ENCODE results near the gene GPD1L. TPM values are rescaled to one million over a fixed set of nuclear protein-coding genes. Genes with fewer than 3 reads are reported as not detected.
"Not testable (repeated sequence)": the region's sequence is repeated elsewhere in the genome, so short reads cannot be mapped to it uniquely, and the experiment has no call there.

GPD1L gene
- total RNA-seq, 1 donor from 2014 or later: 21.3 TPM

DNA sequence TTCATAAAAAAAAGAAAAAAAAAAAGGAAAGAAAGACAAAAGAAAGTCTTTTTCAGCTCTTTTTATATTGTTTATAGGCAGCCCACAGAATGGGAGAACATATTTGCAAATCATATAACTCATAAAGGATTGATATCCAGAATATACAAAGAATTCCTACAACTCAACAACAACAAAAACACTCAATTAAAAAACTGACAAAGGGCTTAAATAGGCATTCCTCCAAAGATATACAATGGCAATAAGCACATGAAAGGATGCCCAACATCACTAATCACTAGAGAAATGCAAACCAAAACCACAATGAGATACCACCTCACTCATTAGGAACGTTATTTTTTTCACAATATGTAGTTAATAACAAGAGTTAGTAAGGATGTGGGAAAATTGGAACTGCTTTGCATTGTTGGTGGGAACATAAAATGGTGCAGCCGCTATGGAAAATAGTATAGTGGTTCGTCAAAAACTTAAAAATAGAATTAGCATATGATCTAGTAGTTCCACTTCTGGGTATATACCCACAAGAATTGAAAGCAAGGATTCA lies 77.8 kb downstream of the GPD1L start:
- Histone ChIP-seq H3K36me3 (ENCODE audit: control insufficient read depth, insufficient read depth, low read length) (no peaks in the 10 kb centered on the region), H3K27me3 (ENCODE audit: control insufficient read depth, insufficient read depth, low read length) (no peaks in the 10 kb centered on the region), H3K4me3 (ENCODE audit: low read depth, low read length) (no peak overlapping the region)
- FAIRE-seq (no peak), DNase-seq (ENCODE audit: low read depth) (no peak)
- TF ChIP-seq, protein P1, sequence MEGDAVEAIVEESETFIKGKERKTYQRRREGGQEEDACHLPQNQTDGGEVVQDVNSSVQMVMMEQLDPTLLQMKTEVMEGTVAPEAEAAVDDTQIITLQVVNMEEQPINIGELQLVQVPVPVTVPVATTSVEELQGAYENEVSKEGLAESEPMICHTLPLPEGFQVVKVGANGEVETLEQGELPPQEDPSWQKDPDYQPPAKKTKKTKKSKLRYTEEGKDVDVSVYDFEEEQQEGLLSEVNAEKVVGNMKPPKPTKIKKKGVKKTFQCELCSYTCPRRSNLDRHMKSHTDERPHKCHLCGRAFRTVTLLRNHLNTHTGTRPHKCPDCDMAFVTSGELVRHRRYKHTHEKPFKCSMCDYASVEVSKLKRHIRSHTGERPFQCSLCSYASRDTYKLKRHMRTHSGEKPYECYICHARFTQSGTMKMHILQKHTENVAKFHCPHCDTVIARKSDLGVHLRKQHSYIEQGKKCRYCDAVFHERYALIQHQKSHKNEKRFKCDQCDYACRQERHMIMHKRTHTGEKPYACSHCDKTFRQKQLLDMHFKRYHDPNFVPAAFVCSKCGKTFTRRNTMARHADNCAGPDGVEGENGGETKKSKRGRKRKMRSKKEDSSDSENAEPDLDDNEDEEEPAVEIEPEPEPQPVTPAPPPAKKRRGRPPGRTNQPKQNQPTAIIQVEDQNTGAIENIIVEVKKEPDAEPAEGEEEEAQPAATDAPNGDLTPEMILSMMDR (IDR thresholded peaks at IDR 0.05; ENCODE audit: insufficient read depth, low read length, severe bottlenecking): no peak

DNA sequence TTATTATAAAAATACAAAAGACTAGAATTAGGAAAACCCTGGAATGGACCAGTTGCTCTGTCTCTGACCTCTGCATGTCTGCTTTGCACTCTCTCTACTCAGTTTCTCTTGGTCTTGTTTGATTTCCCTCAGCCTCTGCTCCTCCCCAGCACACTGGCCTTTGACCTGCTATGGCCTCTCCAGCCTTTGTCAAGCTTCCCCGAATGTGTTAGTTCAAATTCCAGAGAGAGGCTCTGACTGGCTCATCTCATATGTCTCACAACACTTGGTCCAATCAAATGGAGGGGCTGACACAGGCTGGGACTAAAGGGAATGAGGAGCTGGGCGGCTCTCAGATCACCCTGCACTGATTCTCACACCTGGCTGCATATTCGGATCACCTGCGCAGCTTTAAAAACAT lies 79.7 kb downstream of the GPD1L start:
- FAIRE-seq (no peak), DNase-seq (ENCODE audit: low read depth) (no peak)
- TF ChIP-seq, protein P1 (IDR thresholded peaks at IDR 0.05; ENCODE audit: insufficient read depth, low read length, severe bottlenecking): no peak
- H3K27me3 ChIP-seq (ENCODE audit: control insufficient read depth, insufficient read depth, low read length): no peaks in the 10 kb centered on the region
- H3K36me3 ChIP-seq (ENCODE audit: control insufficient read depth, insufficient read depth, low read length): no peaks in the 10 kb centered on the region
- H3K4me3 ChIP-seq (ENCODE audit: low read depth, low read length): no peak overlapping the region

DNA sequence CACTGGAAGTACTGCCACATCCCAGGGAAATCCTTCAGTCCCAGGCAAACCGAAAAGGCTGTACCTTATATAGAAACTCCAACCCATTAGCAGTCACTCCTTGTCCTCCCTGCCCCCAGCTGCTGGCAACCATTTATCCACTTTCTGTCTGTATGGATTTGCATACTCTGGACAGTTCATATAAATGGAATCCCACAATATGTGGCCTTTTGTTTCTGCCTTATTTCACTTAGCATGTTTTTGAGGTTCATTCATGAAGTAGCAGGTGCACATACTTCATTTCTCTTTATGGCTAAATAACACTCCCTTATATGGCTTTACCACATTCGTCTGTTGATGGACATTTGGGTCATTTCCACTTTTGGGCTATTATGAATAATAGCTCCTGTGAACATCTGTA lies 80.5 kb downstream of the GPD1L start:
- DNase-seq (ENCODE audit: low read depth) (no peak), FAIRE-seq (no peak)
- H3K27me3 ChIP-seq (ENCODE audit: control insufficient read depth, insufficient read depth, low read length): no peaks in the 10 kb centered on the region
- TF ChIP-seq, protein P1 (IDR thresholded peaks at IDR 0.05; ENCODE audit: insufficient read depth, low read length, severe bottlenecking): no peak
- no peaks in the 10 kb centered on the region for H3K36me3 ChIP-seq (ENCODE audit: control insufficient read depth, insufficient read depth, low read length)
- no peak overlapping the region for H3K4me3 ChIP-seq (ENCODE audit: low read depth, low read length)

DNA sequence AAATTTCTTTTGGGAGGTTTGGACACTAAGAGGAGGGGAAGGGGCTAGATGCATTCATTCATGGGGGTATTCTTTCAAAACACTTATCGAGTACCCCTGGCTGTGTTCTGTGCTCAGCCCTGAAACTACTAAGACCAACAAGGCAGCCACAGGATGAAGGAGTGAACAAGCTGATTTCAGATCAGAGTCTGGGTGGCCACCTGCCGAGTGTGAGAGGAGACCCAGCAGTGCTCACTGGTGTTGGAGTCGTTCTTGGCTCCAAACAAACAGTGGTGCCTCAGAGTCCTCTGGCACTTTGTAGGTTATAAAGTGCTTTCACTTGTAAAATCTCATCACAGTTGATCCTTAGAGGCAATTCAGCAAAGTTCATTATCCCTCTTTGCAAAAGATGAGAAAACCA lies 83.3 kb downstream of the GPD1L start:
- no peak for DNase-seq (ENCODE audit: low read depth)
- Histone ChIP-seq H3K27me3 (ENCODE audit: control insufficient read depth, insufficient read depth, low read length) (no peaks in the 10 kb centered on the region), H3K4me3 (ENCODE audit: low read depth, low read length) (no peak overlapping the region), H3K36me3 (ENCODE audit: control insufficient read depth, insufficient read depth, low read length) (no peaks in the 10 kb centered on the region)
- TF ChIP-seq, protein P1 (IDR thresholded peaks at IDR 0.05; ENCODE audit: insufficient read depth, low read length, severe bottlenecking): no peak
- no peak for FAIRE-seq

DNA sequence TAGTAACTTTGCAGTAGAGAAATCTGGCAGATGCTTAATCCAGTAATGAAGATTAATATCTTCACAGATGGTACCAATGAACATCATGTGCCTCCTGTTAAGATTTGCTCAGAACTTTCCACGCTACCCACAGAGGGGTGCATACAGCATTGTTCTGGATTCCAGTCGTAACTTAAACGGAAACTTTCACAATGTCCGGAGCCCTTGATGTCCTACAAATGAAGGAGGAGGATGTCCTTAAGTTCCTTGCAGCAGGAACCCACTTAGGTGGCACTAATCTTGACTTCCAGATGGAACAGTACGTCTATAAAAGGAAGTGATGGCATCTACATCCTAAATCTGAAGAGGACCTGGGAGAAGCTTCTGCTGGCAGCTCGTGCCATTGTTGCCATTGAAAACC lies 84.1 kb downstream of the GPD1L start:
- not testable (repeated sequence) for H3K4me3 ChIP-seq (ENCODE audit: low read depth, low read length); H3K36me3 ChIP-seq (ENCODE audit: control insufficient read depth, insufficient read depth, low read length); H3K27me3 ChIP-seq (ENCODE audit: control insufficient read depth, insufficient read depth, low read length); FAIRE-seq; DNase-seq (ENCODE audit: low read depth)

DNA sequence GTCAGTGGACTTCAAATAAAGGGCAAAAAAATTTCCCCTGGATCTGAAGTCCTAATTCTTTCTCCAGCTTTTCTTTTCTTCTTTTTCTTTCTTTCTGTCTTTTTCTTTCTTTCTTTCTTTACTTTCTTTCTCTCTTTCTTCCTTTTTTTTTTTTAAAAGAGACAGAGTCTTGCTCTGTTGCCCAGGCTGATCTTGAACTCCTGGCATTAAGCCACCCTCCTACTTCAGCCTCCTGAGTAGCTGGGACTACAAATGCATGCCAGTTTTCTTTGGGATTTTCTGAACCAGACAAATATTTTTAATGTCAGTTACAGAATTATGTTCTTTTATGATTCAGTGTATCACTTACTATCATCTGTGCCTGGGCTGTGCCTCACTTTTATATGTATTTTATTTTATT lies 86.7 kb downstream of the GPD1L start:
- no peak overlapping the region for H3K4me3 ChIP-seq (ENCODE audit: low read depth, low read length)
- no peaks in the 10 kb centered on the region for H3K36me3 ChIP-seq (ENCODE audit: control insufficient read depth, insufficient read depth, low read length)
- peaks cover 3% of the 10 kb centered on the region for H3K27me3 ChIP-seq (ENCODE audit: control insufficient read depth, insufficient read depth, low read length)
- FAIRE-seq: no peak
- TF ChIP-seq, protein P1 (IDR thresholded peaks at IDR 0.05; ENCODE audit: insufficient read depth, low read length, severe bottlenecking): no peak
- no peak for DNase-seq (ENCODE audit: low read depth)
